ENCODE measurements around the gene TUBB3.
"Not testable (repeated sequence)": the region's sequence is repeated elsewhere in the genome, so short reads cannot be mapped to it uniquely, and the experiment has no call there.

DNA sequence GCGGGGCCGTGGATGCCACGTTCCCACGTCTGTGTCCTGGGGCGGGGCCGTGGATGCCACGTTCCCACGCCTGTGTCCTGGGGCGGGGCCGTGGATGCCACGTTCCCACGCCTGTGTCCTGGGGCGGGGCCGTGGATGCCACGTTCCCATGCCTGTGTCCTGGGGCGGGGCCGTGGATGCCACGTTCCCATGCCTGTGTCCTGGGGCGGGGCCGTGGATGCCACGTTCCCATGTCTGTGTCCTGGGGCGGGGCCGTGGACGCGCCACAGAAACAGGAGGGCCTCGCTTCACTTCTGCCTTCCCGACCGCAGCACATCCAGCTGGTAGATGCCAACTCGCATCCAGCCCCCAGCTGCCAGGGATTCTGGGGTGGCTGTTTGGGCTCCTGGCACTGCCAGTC lies 10.9 kb downstream of the TUBB3 start:
- TF ChIP-seq, protein P1, sequence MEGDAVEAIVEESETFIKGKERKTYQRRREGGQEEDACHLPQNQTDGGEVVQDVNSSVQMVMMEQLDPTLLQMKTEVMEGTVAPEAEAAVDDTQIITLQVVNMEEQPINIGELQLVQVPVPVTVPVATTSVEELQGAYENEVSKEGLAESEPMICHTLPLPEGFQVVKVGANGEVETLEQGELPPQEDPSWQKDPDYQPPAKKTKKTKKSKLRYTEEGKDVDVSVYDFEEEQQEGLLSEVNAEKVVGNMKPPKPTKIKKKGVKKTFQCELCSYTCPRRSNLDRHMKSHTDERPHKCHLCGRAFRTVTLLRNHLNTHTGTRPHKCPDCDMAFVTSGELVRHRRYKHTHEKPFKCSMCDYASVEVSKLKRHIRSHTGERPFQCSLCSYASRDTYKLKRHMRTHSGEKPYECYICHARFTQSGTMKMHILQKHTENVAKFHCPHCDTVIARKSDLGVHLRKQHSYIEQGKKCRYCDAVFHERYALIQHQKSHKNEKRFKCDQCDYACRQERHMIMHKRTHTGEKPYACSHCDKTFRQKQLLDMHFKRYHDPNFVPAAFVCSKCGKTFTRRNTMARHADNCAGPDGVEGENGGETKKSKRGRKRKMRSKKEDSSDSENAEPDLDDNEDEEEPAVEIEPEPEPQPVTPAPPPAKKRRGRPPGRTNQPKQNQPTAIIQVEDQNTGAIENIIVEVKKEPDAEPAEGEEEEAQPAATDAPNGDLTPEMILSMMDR (conservative IDR thresholded peaks at IDR 0.05; ENCODE audit: low read depth, low read length), result not testable (repeated sequence)
- not testable (repeated sequence) for TF ChIP-seq EZH2 (IDR thresholded peaks at IDR 0.05; ENCODE audit: low read length, unreplicated experiment)
